Esophagus muscularis mucosa (tissue), 4 donors: Measurements from ENCODE around the gene CTIF. TPM values are rescaled to one million over a fixed set of nuclear protein-coding genes. Genes with fewer than 3 reads are reported as not detected.

Experiments used
- DNase-seq: peaks from one replicate; pipeline ENCODE4 v3.0.0-alpha.2; 2017; ENCODE audit errors: extremely low spot score
- H3K27ac ChIP-seq, 4 donors: fragments of 200-600 bp; sonication (generic); replicated peaks in 1 of 4; 1 replicate in 3 of 4; 2 replicates in 1 of 4; pipeline ENCODE4 v1.5.1; 2016 to 2019; ENCODE audit warnings: mild to moderate bottlenecking in 1 of 4
- H3K27me3 ChIP-seq, 4 donors: fragments of 200-600 bp; sonication (generic); one replicate each; pipeline versions ENCODE4 v1.5.1 to v1.6.0; 2016 to 2019
- H3K36me3 ChIP-seq, 4 donors: fragments of 200-600 bp; sonication (generic); one replicate each; pipeline ENCODE4 v1.5.1; 2016 to 2019
- H3K4me1 ChIP-seq, 4 donors: fragments of 200-600 bp; sonication (generic); one replicate each; pipeline ENCODE4 v1.5.1; 2016 to 2019
- H3K4me3 ChIP-seq, 4 donors: fragments of 200-600 bp; sonication (generic); 1 replicate in 2 of 4; 2 replicates in 2 of 4; pipeline ENCODE4 v1.5.1; 2016 to 2019; ENCODE audit warnings: mild to moderate bottlenecking in 4 of 4, moderate library complexity in 1 of 4
- H3K9me3 ChIP-seq, 4 donors: fragments of 200-600 bp; sonication (generic); 1 replicate in 3 of 4; 2 replicates in 1 of 4; pipeline ENCODE4 v1.5.1; 2016 to 2019
- EP300 ChIP-seq: sonication (generic); formaldehyde crosslinking; IDR thresholded peaks from one replicate; pipeline ENCODE4 v1.6.1; 2017; ENCODE audit warnings: antibody characterized with exemption
- POLR2A ChIP-seq: fragments of 450-650 bp; IDR thresholded peaks from one replicate; pipeline ENCODE4 v1.6.1; 2017; ENCODE audit warnings: antibody characterized with exemption, moderate library complexity, mild to moderate bottlenecking, low read depth
- POLR2AphosphoS5 ChIP-seq, 2 donors: sonication (generic); formaldehyde crosslinking; IDR thresholded peaks; one replicate each; pipeline ENCODE4 v1.6.1; 2017; ENCODE audit warnings: antibody characterized with exemption in 2 of 2
- WGBS: methylation state at CpG from one replicate; pipeline ENCODE4 v1.1.5; 2018; 5-methylcytosine and 5-hydroxymethylcytosine counted together
- intact Hi-C: fragments of 100-400 bp; cut with DNase I; formaldehyde crosslinking; loops from one replicate; pipeline ENCODE4 v1.15.1; 2023
- total RNA-seq, 4 donors: library from RNA; depleted of rRNA; stranded (reverse); fragments of >200 nt; gene quantifications; one replicate each; pipeline versions ENCODE4 v1.1.0 to v1.2.1, GENCODE V29; 2016
- TF ChIP-seq, protein P1 (sequence below), 3 experiments: fragments of 200-600 bp in 2 of 3; fragments of 450-650 bp in 1 of 3; sonication (generic) in 2 of 3; IDR thresholded peaks; one replicate each; pipeline ENCODE4 v1.5.1; 2017 to 2019; ENCODE audit warnings: antibody characterized with exemption in 3 of 3, mild to moderate bottlenecking in 2 of 3, moderate library complexity in 1 of 3

The CTIF gene
- total RNA-seq, 4 donors from 2014 or later = 63.1 to 137 (median 87.7) TPM

DNA sequence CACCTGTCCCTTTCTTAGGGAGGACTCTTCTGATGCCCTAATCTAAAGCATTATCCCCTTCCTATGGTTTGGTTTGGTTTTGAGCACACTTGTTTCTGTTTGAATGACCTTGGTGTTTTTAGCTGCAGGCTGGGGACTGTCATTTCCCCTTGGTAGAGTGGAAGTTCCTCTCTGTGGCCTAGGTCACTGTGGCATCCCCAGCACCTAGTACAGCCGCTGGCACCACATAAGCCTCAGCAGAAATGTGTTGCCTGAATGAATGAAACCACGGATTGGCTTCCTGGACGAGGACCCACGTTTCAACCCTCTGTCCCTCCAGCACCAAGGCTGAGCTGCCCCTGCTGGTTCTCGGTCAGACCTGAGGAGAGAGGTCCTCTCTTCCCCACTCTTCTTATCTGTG lies 159.9 kb downstream of the CTIF start:
- Histone ChIP-seq H3K4me1 (peaks cover 5 to 36% (median 13%) of the 10 kb centered on the region in 4 donors), H3K9me3 (no peaks in the 10 kb centered on the region), H3K27ac (no peak overlapping the region), H3K4me3 (no peak overlapping the region), H3K27me3 (no peaks in the 10 kb centered on the region), H3K36me3 (peaks cover 0 to 13% (median 0%) of the 10 kb centered on the region in 4 donors)
- intact Hi-C loops = no loop called here
- 67% methylated on average over 5 of the region's 5 CpGs for WGBS
- DNase-seq = no peak
- TF ChIP-seq EP300 (no peak), POLR2AphosphoS5 (IDR thresholded peaks at IDR 0.05) (no peak), POLR2A (no peak)
- TF ChIP-seq, protein P1, sequence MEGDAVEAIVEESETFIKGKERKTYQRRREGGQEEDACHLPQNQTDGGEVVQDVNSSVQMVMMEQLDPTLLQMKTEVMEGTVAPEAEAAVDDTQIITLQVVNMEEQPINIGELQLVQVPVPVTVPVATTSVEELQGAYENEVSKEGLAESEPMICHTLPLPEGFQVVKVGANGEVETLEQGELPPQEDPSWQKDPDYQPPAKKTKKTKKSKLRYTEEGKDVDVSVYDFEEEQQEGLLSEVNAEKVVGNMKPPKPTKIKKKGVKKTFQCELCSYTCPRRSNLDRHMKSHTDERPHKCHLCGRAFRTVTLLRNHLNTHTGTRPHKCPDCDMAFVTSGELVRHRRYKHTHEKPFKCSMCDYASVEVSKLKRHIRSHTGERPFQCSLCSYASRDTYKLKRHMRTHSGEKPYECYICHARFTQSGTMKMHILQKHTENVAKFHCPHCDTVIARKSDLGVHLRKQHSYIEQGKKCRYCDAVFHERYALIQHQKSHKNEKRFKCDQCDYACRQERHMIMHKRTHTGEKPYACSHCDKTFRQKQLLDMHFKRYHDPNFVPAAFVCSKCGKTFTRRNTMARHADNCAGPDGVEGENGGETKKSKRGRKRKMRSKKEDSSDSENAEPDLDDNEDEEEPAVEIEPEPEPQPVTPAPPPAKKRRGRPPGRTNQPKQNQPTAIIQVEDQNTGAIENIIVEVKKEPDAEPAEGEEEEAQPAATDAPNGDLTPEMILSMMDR (IDR thresholded peaks at IDR 0.05) = no peak

DNA sequence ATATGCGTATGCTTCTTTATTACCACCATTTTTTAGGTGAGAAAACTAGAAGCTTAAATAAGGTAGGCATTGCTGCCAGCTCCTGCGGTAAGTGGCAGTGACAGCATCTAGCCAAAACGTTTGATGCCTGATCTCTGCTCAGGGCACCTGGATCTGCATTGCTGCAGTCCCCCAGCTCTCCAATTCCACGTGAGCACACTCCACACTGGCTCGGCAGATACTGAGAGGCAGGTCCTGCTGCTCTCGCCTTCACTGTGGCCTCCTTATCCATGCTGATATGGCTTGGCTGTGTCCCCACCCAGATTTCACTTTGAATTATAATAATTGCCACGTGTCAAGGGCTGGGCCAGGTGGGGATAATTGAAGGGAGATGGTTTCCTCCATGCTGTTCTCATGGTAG lies 160.9 kb downstream of the CTIF start:
- Histone ChIP-seq H3K4me3 (no peak overlapping the region), H3K27me3 (no peaks in the 10 kb centered on the region), H3K9me3 (no peaks in the 10 kb centered on the region), H3K4me1 (peaks cover 6 to 34% (median 11%) of the 10 kb centered on the region in 4 donors), H3K27ac (no peak overlapping the region), H3K36me3 (peaks cover 0 to 13% (median 0%) of the 10 kb centered on the region in 4 donors)
- DNase-seq = no peak
- WGBS = 94% methylated on average over 7 of the region's 7 CpGs
- intact Hi-C loops = no loop called here
- TF ChIP-seq POLR2AphosphoS5 (IDR thresholded peaks at IDR 0.05) = no peak
- TF ChIP-seq, protein P1 (IDR thresholded peaks at IDR 0.05) = no peak
- no peak for TF ChIP-seq EP300
- TF ChIP-seq POLR2A = no peak

DNA sequence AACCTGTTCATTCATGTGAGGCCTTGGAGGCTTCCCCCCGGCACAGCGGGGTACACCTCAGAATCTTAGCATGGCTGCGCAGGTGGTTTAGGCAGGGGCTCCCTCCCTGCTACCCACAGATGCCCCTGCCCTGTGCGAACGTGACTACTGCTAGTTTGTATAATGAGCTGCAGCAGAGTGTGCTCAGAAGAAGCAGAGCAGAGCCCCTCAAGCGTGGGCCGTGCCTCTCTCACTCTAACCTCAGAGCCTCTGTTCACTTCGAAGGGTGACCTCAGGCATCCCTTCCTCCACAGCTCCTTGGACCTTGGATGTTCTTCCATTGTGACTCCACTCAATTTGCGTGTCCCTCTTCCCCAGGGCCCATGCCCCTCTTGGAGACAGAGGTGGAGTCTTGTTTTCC lies 161.6 kb downstream of the CTIF start:
- Histone ChIP-seq H3K9me3 (no peaks in the 10 kb centered on the region), H3K27ac (no peak overlapping the region), H3K36me3 (peaks cover 0 to 13% (median under 1%) of the 10 kb centered on the region in 4 donors), H3K27me3 (no peaks in the 10 kb centered on the region), H3K4me3 (no peak overlapping the region), H3K4me1 (peaks cover 6 to 36% (median 12%) of the 10 kb centered on the region in 4 donors)
- intact Hi-C loops = no loop called here
- no peak for DNase-seq
- 99% methylated on average over 9 of the region's 9 CpGs for WGBS
- TF ChIP-seq EP300 = no peak
- TF ChIP-seq POLR2AphosphoS5 (IDR thresholded peaks at IDR 0.05) = no peak
- TF ChIP-seq, protein P1 (IDR thresholded peaks at IDR 0.05) = no peak
- TF ChIP-seq POLR2A = no peak

DNA sequence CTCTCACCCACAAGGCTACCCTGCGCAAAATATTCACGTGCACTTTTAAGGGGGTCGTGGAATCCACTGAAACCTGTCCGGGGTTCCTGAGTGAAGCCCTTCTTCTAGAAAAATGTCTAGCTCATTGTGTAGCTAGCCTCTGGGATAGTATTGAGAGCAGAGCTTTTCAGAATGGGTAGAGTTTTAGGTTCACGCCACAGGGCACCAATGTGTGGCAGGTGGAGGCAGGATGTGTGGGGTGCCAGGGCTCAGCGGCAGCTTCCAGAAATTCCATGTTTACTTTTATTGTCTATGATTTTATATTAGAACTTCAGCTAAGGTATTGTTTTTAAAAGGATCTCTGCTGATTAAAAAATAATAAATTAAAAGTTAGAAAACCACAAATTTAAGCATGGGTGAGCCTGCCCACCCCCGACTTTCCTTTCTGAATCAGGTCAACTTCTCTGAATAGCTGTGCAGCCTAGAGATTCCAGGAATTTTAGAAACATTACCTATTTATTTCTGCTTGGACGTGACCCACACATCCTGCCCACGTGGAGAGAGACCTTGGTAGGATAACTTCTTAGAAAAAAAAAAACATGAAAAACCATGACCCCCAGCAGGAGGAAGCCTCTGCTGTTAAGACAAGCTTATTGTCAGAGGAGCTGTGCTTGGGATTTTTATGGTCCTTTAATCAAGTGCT lies 163.7 kb downstream of the CTIF start:
- TF ChIP-seq, protein P1 (IDR thresholded peaks at IDR 0.05) = no peak
- TF ChIP-seq POLR2A = no peak
- TF ChIP-seq EP300 = no peak
- TF ChIP-seq POLR2AphosphoS5 (IDR thresholded peaks at IDR 0.05) = no peak
- Histone ChIP-seq H3K36me3 (peaks cover 0 to 13% (median 2%) of the 10 kb centered on the region in 4 donors), H3K27me3 (no peaks in the 10 kb centered on the region), H3K4me1 (peaks cover 0 to 25% (median 11%) of the 10 kb centered on the region in 4 donors), H3K4me3 (no peak overlapping the region), H3K27ac (no peak overlapping the region), H3K9me3 (no peaks in the 10 kb centered on the region)
- DNase-seq = no peak
- intact Hi-C loops = no loop called here
- 79% methylated on average over 9 of the region's 9 CpGs for WGBS
